H1 (cell line): ENCODE measurements around the gene ERI2. TPM values are rescaled to one million over a fixed set of nuclear protein-coding genes. Genes with fewer than 3 reads are reported as not detected.

ENCODE experiments used
- CTCF ChIA-PET: fragments of 300-600 bp; sonication (Branson Sonifier 250); formaldehyde crosslinking; loops from one replicate; lab custom pipeline; 2021; ENCODE audit not compliant: partially characterized antibody; lab: Charles Lee
- POLR2A ChIA-PET: fragments of 300-600 bp; sonication (Branson Sonifier 250); formaldehyde crosslinking; loops from one replicate; lab custom pipeline; 2021; ENCODE audit warnings: inconsistent platforms; ENCODE audit not compliant: partially characterized antibody; lab: Charles Lee
- DNase-seq, 2 experiments: peaks; one replicate each; pipeline versions ENCODE4 v3.0.0 to v3.0.0-alpha.2; 2010 to 2022; ENCODE audit warnings: low spot score in 2 of 2, low read depth in 1 of 2, mixed read lengths in 1 of 2
- FAIRE-seq: peaks from 2 replicates; lab custom pipeline; 2011; peaks lifted over from hg19 to GRCh38; lab: Jason Lieb, UNC
- H2AFZ ChIP-seq: 2 replicates; pipeline ENCODE4 v1.8.1; 2012; ENCODE audit warnings: low read length, inconsistent platforms
- H2AK5ac ChIP-seq: 2 replicates; pipeline ENCODE4 v1.6.1; 2013; ENCODE audit warnings: low read depth, low read length
- H2BK120ac ChIP-seq: replicated peaks from 2 replicates; pipeline ENCODE3; 2013; ENCODE audit warnings: low read depth, low read length, inconsistent platforms
- H2BK12ac ChIP-seq: 2 replicates; pipeline ENCODE4 v1.6.1; 2013; ENCODE audit warnings: low read depth, low read length
- H2BK15ac ChIP-seq: 2 replicates; pipeline ENCODE4 v1.6.1; 2013; ENCODE audit warnings: low read length
- H2BK20ac ChIP-seq: 2 replicates; pipeline ENCODE4 v1.6.1; 2013; ENCODE audit warnings: low read length
- H2BK5ac ChIP-seq: 2 replicates; pipeline ENCODE4 v1.6.1; 2013; ENCODE audit warnings: low read depth, low read length
- H3K14ac ChIP-seq: 2 replicates; pipeline ENCODE4 v1.6.1; 2013; ENCODE audit warnings: inconsistent platforms; ENCODE audit not compliant: insufficient read length
- H3K18ac ChIP-seq: 2 replicates; pipeline ENCODE4 v1.6.1; 2013; ENCODE audit warnings: low read length; ENCODE audit errors: extremely low read depth
- H3K23ac ChIP-seq: 2 replicates; pipeline ENCODE4 v1.6.1; 2013; ENCODE audit warnings: inconsistent platforms; ENCODE audit not compliant: insufficient read length
- H3K23me2 ChIP-seq: 2 replicates; pipeline ENCODE4 v1.6.1; 2013; ENCODE audit warnings: low read depth, low read length
- H3K27ac ChIP-seq: 2 replicates; pipeline ENCODE4 v1.6.1; 2011; ENCODE audit warnings: low read depth, low read length, inconsistent platforms
- H3K27me3 ChIP-seq, 4 experiments: replicated peaks in 1 of 4; 1 replicate in 1 of 4; 2 replicates in 3 of 4; pipeline versions ENCODE4 v1.6.1 to v1.8.1; 2011 to 2013; ENCODE audit warnings: low read length in 3 of 4, mild to moderate bottlenecking in 3 of 4, inconsistent platforms in 2 of 4, mixed read lengths in 2 of 4, moderate library complexity in 1 of 4; ENCODE audit not compliant: control insufficient read depth in 3 of 4, insufficient read depth in 3 of 4; ENCODE audit errors: extremely low read depth in 1 of 4
- H3K36me3 ChIP-seq, 4 experiments: 2 replicates each; pipeline versions ENCODE4 v1.6.1 to v1.8.1; 2011 to 2013; ENCODE audit warnings: mild to moderate bottlenecking in 4 of 4, low read length in 3 of 4, moderate library complexity in 2 of 4, control low read depth in 1 of 4, inconsistent platforms in 1 of 4; ENCODE audit not compliant: insufficient read depth in 4 of 4, control insufficient read depth in 2 of 4
- H3K4ac ChIP-seq: replicated peaks from 2 replicates; pipeline ENCODE3; 2013; ENCODE audit warnings: low read length, low read depth, mixed read lengths, inconsistent platforms; ENCODE audit not compliant: insufficient read length
- H3K4me1 ChIP-seq, 4 experiments: replicated peaks in 1 of 4; 1 replicate in 1 of 4; 2 replicates in 3 of 4; pipeline versions ENCODE4 v1.6.1 to v1.8.1; 2011 to 2013; ENCODE audit warnings: low read length in 3 of 4, inconsistent platforms in 2 of 4, mixed read lengths in 1 of 4; ENCODE audit not compliant: insufficient read depth in 4 of 4, control insufficient read depth in 3 of 4
- H3K4me2 ChIP-seq, 2 experiments: 2 replicates each; pipeline versions ENCODE4 v1.6.1 to v1.8.1; 2011 to 2013; ENCODE audit warnings: low read depth in 2 of 2, low read length in 2 of 2, control low read depth in 1 of 2, inconsistent platforms in 1 of 2, mild to moderate bottlenecking in 1 of 2; ENCODE audit not compliant: insufficient read depth in 1 of 2
- H3K4me3 ChIP-seq, 4 experiments: fragments of 200-600, 300-600 bp in 1 of 4; sonication (generic), shearing (Covaris generic), sonication (Bioruptor Twin) in 1 of 4; 2 replicates each; pipeline versions ENCODE4 v1.5.1 to v1.8.1; 2011 to 2016; ENCODE audit warnings: low read length in 4 of 4, low read depth in 3 of 4, control low read depth in 2 of 4, inconsistent platforms in 2 of 4, mild to moderate bottlenecking in 2 of 4, mixed read lengths in 1 of 4, moderate library complexity in 1 of 4; ENCODE audit not compliant: insufficient read depth in 2 of 4; ENCODE audit errors: extremely low read depth in 1 of 4
- H3K56ac ChIP-seq: replicated peaks from 2 replicates; pipeline ENCODE3; 2013; ENCODE audit warnings: low read depth, mild to moderate bottlenecking, mixed read lengths, low read length, inconsistent platforms; ENCODE audit not compliant: insufficient read length
- H3K79me1 ChIP-seq: 2 replicates; pipeline ENCODE4 v1.6.1; 2013; ENCODE audit warnings: low read depth, low read length, control low read depth
- H3K79me2 ChIP-seq, 2 experiments: 2 replicates each; pipeline versions ENCODE4 v1.6.1 to v1.8.1; 2012 to 2013; ENCODE audit warnings: low read length in 2 of 2, mild to moderate bottlenecking in 2 of 2, inconsistent platforms in 1 of 2; ENCODE audit not compliant: insufficient read depth in 2 of 2, control insufficient read depth in 1 of 2
- H3K9ac ChIP-seq, 4 experiments: replicated peaks in 1 of 4; 1 replicate in 1 of 4; 2 replicates in 3 of 4; pipeline versions ENCODE4 v1.6.1 to v1.8.1; 2011 to 2013; ENCODE audit warnings: low read depth in 3 of 4, low read length in 3 of 4, control low read depth in 2 of 4, mild to moderate bottlenecking in 2 of 4, moderate library complexity in 2 of 4, inconsistent platforms in 1 of 4; ENCODE audit errors: extremely low read depth in 1 of 4
- H3K9me3 ChIP-seq, 2 experiments: 2 replicates each; pipeline versions ENCODE4 v1.6.1 to v1.8.1; 2012 to 2013; ENCODE audit warnings: mild to moderate bottlenecking in 2 of 2, moderate library complexity in 2 of 2, control low read depth in 1 of 2, inconsistent platforms in 1 of 2, low read depth in 1 of 2, low read length in 1 of 2, mixed read lengths in 1 of 2; ENCODE audit not compliant: insufficient read depth in 2 of 2
- H4K20me1 ChIP-seq, 2 experiments: replicated peaks in 1 of 2; 2 replicates each; pipeline versions ENCODE3 to v1.8.1; 2011 to 2013; ENCODE audit warnings: inconsistent platforms in 2 of 2, low read length in 2 of 2, mild to moderate bottlenecking in 1 of 2; ENCODE audit not compliant: insufficient read depth in 2 of 2, control insufficient read depth in 1 of 2
- H4K5ac ChIP-seq: 2 replicates; pipeline ENCODE4 v1.6.1; 2013; ENCODE audit warnings: low read length, low read depth, mixed read lengths, inconsistent platforms; ENCODE audit not compliant: insufficient read length
- H4K8ac ChIP-seq: 2 replicates; pipeline ENCODE4 v1.8.0; 2013; ENCODE audit warnings: mild to moderate bottlenecking, moderate library complexity, low read length, inconsistent platforms; ENCODE audit not compliant: insufficient read depth; ENCODE audit errors: extremely low read depth
- H4K91ac ChIP-seq: replicated peaks from 2 replicates; pipeline ENCODE3; 2013; ENCODE audit warnings: low read length, mixed read lengths, inconsistent platforms; ENCODE audit not compliant: insufficient read length
- ASH2L ChIP-seq: fragments of 200-600, 300-600 bp; sonication (generic); IDR thresholded peaks from one replicate; pipeline ENCODE4 v1.7.1; 2017; ENCODE audit warnings: low read length
- ATF3 ChIP-seq: IDR thresholded peaks from 2 replicates; pipeline ENCODE4 v1.6.1; 2011; ENCODE audit warnings: low read depth, mild to moderate bottlenecking, low read length; ENCODE audit not compliant: insufficient read depth
- JUN ChIP-seq: IDR thresholded peaks from 2 replicates; pipeline ENCODE4 v1.6.1; 2011; ENCODE audit warnings: low read depth, mild to moderate bottlenecking, improper control_type of control experiment, low read length
- JUND ChIP-seq: IDR thresholded peaks from 2 replicates; pipeline ENCODE4 v1.6.1; 2011; ENCODE audit warnings: mild to moderate bottlenecking, improper control_type of control experiment, low read length
- KDM4A ChIP-seq: IDR thresholded peaks from one replicate; pipeline ENCODE4 v1.7.1; 2012; ENCODE audit warnings: low read depth, mild to moderate bottlenecking, moderate library complexity, low read length, inconsistent platforms; ENCODE audit not compliant: severe bottlenecking
- NRF1 ChIP-seq: IDR thresholded peaks from 2 replicates; pipeline ENCODE4 v1.6.1; 2011; ENCODE audit warnings: mild to moderate bottlenecking, low read depth, low read length, improper control_type of control experiment
- SIRT6 ChIP-seq: IDR thresholded peaks from one replicate; pipeline ENCODE4 v1.7.1; 2012; ENCODE audit warnings: low read length, inconsistent platforms
- SP1 ChIP-seq: IDR thresholded peaks from 2 replicates; pipeline ENCODE4 v1.6.1; 2011; ENCODE audit warnings: low read depth, low read length
- SP2 ChIP-seq: IDR thresholded peaks from 2 replicates; pipeline ENCODE4 v1.6.1; 2012; ENCODE audit warnings: mild to moderate bottlenecking, low read length, inconsistent platforms
- TBP ChIP-seq: IDR thresholded peaks from 2 replicates; pipeline ENCODE4 v1.6.1; 2011; ENCODE audit warnings: low read depth, low read length, improper control_type of control experiment
- WGBS, 2 experiments: shearing (Covaris generic) in 1 of 2; methylation state at CpG; one replicate each; pipeline versions ENCODE4 v1.1.6 to v1.1.7; 2013 to 2015; ENCODE audit warnings: low lambda C conversion rate in 2 of 2, mixed read lengths in 2 of 2, inconsistent platforms in 1 of 2, low coverage in 1 of 2, missing lambda C conversion rate in 1 of 2; ENCODE audit not compliant: insufficient replicate concordance in 2 of 2, insufficient coverage in 1 of 2, insufficient read length in 1 of 2; ENCODE audit errors: extremely low coverage in 1 of 2, missing lambda C conversion rate in 1 of 2; 5-methylcytosine and 5-hydroxymethylcytosine counted together
- polyA plus RNA-seq, 7 experiments: library from polyadenylated mRNA; depleted of rRNA in 3 of 7; stranded (reverse) in 5 of 7; unstranded in 2 of 7; fragments of >200 nt in 5 of 7; fragments of 200-250 nt in 2 of 7; gene quantifications; 1 replicate in 5 of 7; 2 replicates in 1 of 7; 4 replicates in 1 of 7; pipeline versions ENCODE4 v1.2.1 to v1.2.3, GENCODE V29; 2011 to 2013; ENCODE audit warnings: missing spikeins in 2 of 7, mixed read lengths in 2 of 7
- total RNA-seq: library from RNA; stranded (reverse); fragmentation: NEBNext Ultra II Directional; extraction: Animal tissue kit (Norgen Biotek cat#: 25700); gene quantifications from 2 replicates; pipeline ENCODE4 v1.2.1, GENCODE V29; 2021

Gene ERI2
- total and polyA plus RNA-seq, 2 of the 8 experiments (the other 6 are each of a cell fraction or from before 2014, with no cell fraction given): 11.0 to 12.6 TPM

- Histone ChIP-seq H2BK15ac (no peak overlapping the region), H2BK5ac (no peak overlapping the region), H2BK12ac (no peak overlapping the region), H3K27me3 (no peaks in the 10 kb centered on the region), H3K23ac (no peak overlapping the region), H3K56ac (no peak overlapping the region), H4K8ac (no peak overlapping the region), H4K5ac (no peak overlapping the region), H3K14ac (no peak overlapping the region), H3K4ac (no peak overlapping the region), H3K79me1 (no peaks in the 10 kb centered on the region), H4K91ac (no peak overlapping the region), H3K79me2 (no peaks in the 10 kb centered on the region), H3K18ac (no peak overlapping the region), H2BK120ac (no peak overlapping the region), H3K4me3 (no peak overlapping the region), H3K36me3 (peaks cover 0 to 14% (median 7%) of the 10 kb centered on the region in 4 experiments; a peak in 5 of 8 replicates), H3K23me2 (no peaks in the 10 kb centered on the region), H3K9ac (no peak overlapping the region), H2AFZ (no peak overlapping the region), H4K20me1 (no peaks in the 10 kb centered on the region), H3K27ac (no peak overlapping the region), H3K4me2 (no peak overlapping the region), H2BK20ac (no peak overlapping the region), H2AK5ac (no peak overlapping the region), H3K9me3 (peaks cover 5 to 6% of the 10 kb centered on the region in 2 experiments), H3K4me1 (no peaks in the 10 kb centered on the region)
- no peak for DNase-seq
- ChIA-PET CTCF (interaction anchor here (0.6 to 1.4 kb wide), 3 partner anchors 17 to 200 kb away, joined by 3 to 4 read pairs (median 4); no protein-coding TSS in a partner anchor), POLR2A (no interaction called here)
- 88% methylated on average over 2 of the region's 2 CpGs; no CpG with 5 or more reads in 1 of the 2 experiments for WGBS, 2 experiments
- FAIRE-seq: no peak
- TF ChIP-seq SP2 (no peak), NRF1 (no peak), JUN (no peak), SIRT6 (no peak), ASH2L (no peak), SP1 (no peak), KDM4A (no peak), ATF3 (no peak), JUND (no peak), TBP (no peak)
These were observed 26.8 kb upstream of the ERI2 start for GRCh38 chr16:20833086-20833485.
